ENCODE data around the gene GTPBP6. TPM values are rescaled to one million over a fixed set of nuclear protein-coding genes. Genes with fewer than 3 reads are reported as not detected.
"Not testable (repeated sequence)": the region's sequence is repeated elsewhere in the genome, so short reads cannot be mapped to it uniquely, and the experiment has no call there.

Gene GTPBP6
- total and polyA plus RNA-seq, 12 donors, result 5.3 to 57.1 (median 38.1) TPM

DNA sequence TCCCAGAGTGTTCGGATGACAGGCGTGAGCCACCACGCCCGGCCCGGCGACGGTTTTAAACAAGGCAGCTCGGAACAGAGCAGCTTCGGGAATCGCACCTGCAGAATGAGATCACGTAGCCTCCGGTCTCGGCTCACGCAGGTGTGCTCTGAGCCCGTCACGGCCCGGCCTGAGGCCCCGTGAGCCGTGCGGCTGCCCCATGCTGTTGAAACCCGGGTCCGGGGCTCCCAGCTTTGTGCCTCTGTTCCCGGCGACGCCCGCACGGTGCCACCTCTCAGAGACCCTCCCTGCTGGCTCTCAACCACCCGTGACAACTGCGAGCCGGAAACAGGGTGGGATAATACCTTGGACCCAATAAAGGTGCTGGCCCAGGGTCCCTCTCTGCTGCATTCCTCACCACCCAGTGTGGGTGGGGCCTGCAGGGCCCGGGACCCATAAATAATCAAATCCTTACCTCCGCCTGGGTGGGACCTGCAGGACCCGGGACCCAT is 50.8 kb downstream of the GTPBP6 start:
- TF ChIP-seq POLR2A (IDR thresholded peaks at IDR 0.05), result no peak
- no peak for TF ChIP-seq CTCF (IDR thresholded peaks at IDR 0.05)
- no peaks in the 10 kb centered on the region for H3K9me3 ChIP-seq (replicated peaks in 1 of 3)
- H3K27me3 ChIP-seq, result no peaks in the 10 kb centered on the region
- peak in 2 of 7 donors; percentile 16 to 53 for DNase-seq
- no peak overlapping the region for H3K27ac ChIP-seq
- H3K36me3 ChIP-seq (replicated peaks in 1 of 2), result no peaks in the 10 kb centered on the region
- H3K4me1 ChIP-seq (replicated peaks in 1 of 2), result no peaks in the 10 kb centered on the region
- WGBS, 4 donors, result 80 to 92% (median 82%) methylated on average over 2 to 33 of the region's 33 CpGs
- H3K4me3 ChIP-seq, result no peak overlapping the region
- intact Hi-C loops (cut with DNase I), result no loop called here

DNA sequence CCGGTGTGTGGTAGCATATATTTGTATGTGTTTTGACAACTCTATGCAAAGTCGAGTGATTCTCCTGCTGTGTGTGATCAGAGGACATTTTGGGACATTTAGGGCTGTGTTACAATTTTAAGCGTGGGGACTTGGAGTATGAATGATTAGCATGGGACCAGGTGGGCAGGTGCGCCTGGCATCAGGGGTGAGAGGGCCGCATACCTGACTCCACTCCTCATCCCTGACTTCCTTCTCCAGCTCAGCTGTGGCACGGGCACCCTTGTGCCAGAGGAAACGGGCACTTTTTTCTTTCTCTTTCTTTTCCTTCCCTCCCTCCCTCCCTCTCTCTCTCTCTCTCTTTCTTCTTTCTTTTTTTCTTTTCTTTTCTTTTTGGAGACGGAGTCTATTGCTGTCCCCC is 53.1 kb downstream of the GTPBP6 start:
- Histone ChIP-seq H3K4me3 (no peak overlapping the region), H3K9me3 (replicated peaks in 1 of 3) (no peaks in the 10 kb centered on the region), H3K4me1 (replicated peaks in 1 of 2) (peaks cover 0 to 7% of the 10 kb centered on the region in 2 donors), H3K36me3 (replicated peaks in 1 of 2) (no peaks in the 10 kb centered on the region), H3K27ac (no peak overlapping the region), H3K27me3 (no peaks in the 10 kb centered on the region)
- intact Hi-C loops (cut with DNase I), result no loop called here
- peak in 1 of 7 donors; percentile 27 for DNase-seq
- 83 to 85% (median 83%) methylated on average over 8 of the region's 8 CpGs for WGBS, 4 donors
- TF ChIP-seq POLR2A (IDR thresholded peaks at IDR 0.05), result no peak
- TF ChIP-seq CTCF (IDR thresholded peaks at IDR 0.05), result no peak

- TF ChIP-seq POLR2A (IDR thresholded peaks at IDR 0.05), result no peak
- no peak for TF ChIP-seq CTCF (IDR thresholded peaks at IDR 0.05)
- intact Hi-C loops (cut with DNase I), result no loop called here
- Histone ChIP-seq H3K27ac (no peak overlapping the region), H3K9me3 (replicated peaks in 1 of 3) (no peaks in the 10 kb centered on the region), H3K36me3 (replicated peaks in 1 of 2) (no peaks in the 10 kb centered on the region), H3K4me3 (no peak overlapping the region), H3K4me1 (replicated peaks in 1 of 2) (peaks cover 0 to 7% of the 10 kb centered on the region in 2 donors), H3K27me3 (no peaks in the 10 kb centered on the region)
- peak in 1 of 7 donors; percentile 28 for DNase-seq
- WGBS, 4 donors, result 84 to 92% (median 87%) methylated on average over 16 of the region's 16 CpGs
These were observed 53.8 kb downstream of the GTPBP6 start for GRCh38 chrX:264634-265455.

DNA sequence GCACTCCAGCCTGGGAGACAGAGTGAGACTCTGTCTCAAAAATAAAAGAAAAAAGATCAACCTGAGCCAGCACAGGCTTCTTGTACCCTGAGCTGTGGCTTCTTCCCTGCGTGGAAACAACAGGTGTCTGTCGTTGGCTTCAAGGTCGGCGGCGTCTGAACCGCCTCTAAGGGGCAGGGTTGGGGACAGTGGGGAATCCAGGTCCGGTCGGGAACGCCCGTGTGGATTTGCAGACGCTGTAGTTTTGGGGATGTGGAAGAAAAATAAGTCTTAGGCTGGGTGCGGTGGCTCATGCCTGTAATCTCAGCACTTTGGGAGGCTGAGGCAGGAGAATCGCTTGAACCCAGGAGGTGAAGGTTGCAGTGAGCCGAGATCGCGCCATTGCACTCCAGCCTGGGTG is 54.6 kb downstream of the GTPBP6 start:
- 77 to 90% (median 86%) methylated on average over 16 of the region's 16 CpGs for WGBS, 4 donors
- peak in 1 of 7 donors; percentile 23 for DNase-seq
- not testable (repeated sequence) for H3K27me3 ChIP-seq

More for the DNA sequence above, 54.6 kb downstream of the GTPBP6 start:
- H3K4me1 ChIP-seq (replicated peaks in 1 of 2); intact Hi-C loops (cut with DNase I); H3K4me3 ChIP-seq; H3K9me3 ChIP-seq (replicated peaks in 1 of 3); H3K27ac ChIP-seq; H3K36me3 ChIP-seq (replicated peaks in 1 of 2): not testable (repeated sequence)

All from adrenal gland (tissue), 12 donors.